SHP77 (cell line): ENCODE results near the gene ZSCAN26.

ENCODE experiments used
- DNase-seq, 2 experiments: peaks; one replicate each; lab custom pipeline; 2025; lab: John Stamatoyannopoulos, UW

The ZSCAN26 gene

GRCh38 chr6:28266962-28267694, at the start of gene ZSCAN26:
Gene ZSCAN26 (plus strand): TSS chr6:28267143. CDS start chr6:28271920, 4,777 bp downstream.
- peak; percentile 87 to 91 for DNase-seq

- no peak for DNase-seq
Measured at GRCh38 chr6:28217890-28218289, 49.1 kb upstream of the ZSCAN26 start.

GRCh38 chr6:28218312-28219248, 48.4 kb upstream of the ZSCAN26 start:
- peak; percentile 75 to 80 for DNase-seq

- DNase-seq: no peak
Measured at GRCh38 chr6:28220257-28221133, 46.4 kb upstream of the ZSCAN26 start.

GRCh38 chr6:28224131-28225055, 42.5 kb upstream of the ZSCAN26 start:
- no peak for DNase-seq

GRCh38 chr6:28225056-28225834, 41.7 kb upstream of the ZSCAN26 start, which contains the start of gene ZSCAN9:
Gene ZSCAN9 (plus strand): TSS chr6:28225275. CDS start chr6:28227085, 1,810 bp downstream.
- peak; percentile 83 to 91 for DNase-seq

- DNase-seq: no peak
Measured at GRCh38 chr6:28226460-28226859, 40.5 kb upstream of the ZSCAN26 start.

- DNase-seq: no peak
Measured at GRCh38 chr6:28232785-28233184, 34.2 kb upstream of the ZSCAN26 start.

GRCh38 chr6:28235912-28236452, 31.0 kb upstream of the ZSCAN26 start:
- DNase-seq: no peak

- no peak for DNase-seq
Measured at GRCh38 chr6:28239636-28240035, 27.3 kb upstream of the ZSCAN26 start.

- DNase-seq: no peak
Measured at GRCh38 chr6:28240471-28240870, 26.5 kb upstream of the ZSCAN26 start.

GRCh38 chr6:28243946-28244345, 23.0 kb upstream of the ZSCAN26 start:
- no peak for DNase-seq

- DNase-seq: no peak
Measured at GRCh38 chr6:28245206-28245941, 21.6 kb upstream of the ZSCAN26 start.

GRCh38 chr6:28248916-28249315, 18.0 kb upstream of the ZSCAN26 start:
- DNase-seq: no peak

GRCh38 chr6:28250747-28251146, 16.2 kb upstream of the ZSCAN26 start:
- no peak for DNase-seq

GRCh38 chr6:28251661-28252008, 15.3 kb upstream of the ZSCAN26 start:
- no peak for DNase-seq

GRCh38 chr6:28252009-28252975, 14.7 kb upstream of the ZSCAN26 start, which contains the start of gene ZKSCAN4:
Gene ZKSCAN4 (minus strand): TSS chr6:28252269. CDS start chr6:28251980, 289 bp downstream.
- peak; percentile 80 to 81 for DNase-seq

GRCh38 chr6:28254121-28254519, 12.8 kb upstream of the ZSCAN26 start:
- no peak for DNase-seq
